ENCODE data around the gene GALNT2.

GRCh38 chr1:230153641-230154296 lies 86.7 kb downstream of the GALNT2 start:
- TF ChIP-seq EP300 (IDR thresholded peaks at IDR 0.05; ENCODE audit: borderline replicate concordance in 1 of 2, low read depth in 1 of 2, low read length in 1 of 2) (no peak), MXI1 (IDR thresholded peaks at IDR 0.05; ENCODE audit: low read depth, low read length) (no peak), CHD2 (IDR thresholded peaks at IDR 0.05; ENCODE audit: low read length, partially characterized antibody) (no peak), GABPA (IDR thresholded peaks at IDR 0.05; ENCODE audit: low read depth) (no peak), TAF1 (IDR thresholded peaks at IDR 0.05; ENCODE audit: borderline replicate concordance, low read depth, low read length) (no peak), RAD21 (IDR thresholded peaks at IDR 0.05; ENCODE audit: low read length) (no peak), RFX5 (IDR thresholded peaks at IDR 0.05; ENCODE audit: low read length) (no peak), SIN3A (IDR thresholded peaks at IDR 0.05; ENCODE audit: borderline replicate concordance, low read depth, low read length) (no peak), TEAD4 (IDR thresholded peaks at IDR 0.05; ENCODE audit: borderline replicate concordance, insufficient read depth) (no peak), POLR2AphosphoS5 (IDR thresholded peaks at IDR 0.05; ENCODE audit: low read depth, low read length) (no peak)
- TF ChIP-seq, protein P1, sequence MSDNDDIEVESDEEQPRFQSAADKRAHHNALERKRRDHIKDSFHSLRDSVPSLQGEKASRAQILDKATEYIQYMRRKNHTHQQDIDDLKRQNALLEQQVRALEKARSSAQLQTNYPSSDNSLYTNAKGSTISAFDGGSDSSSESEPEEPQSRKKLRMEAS (IDR thresholded peaks at IDR 0.05; ENCODE audit: low read depth), result no peak
- TF ChIP-seq, protein P2, sequence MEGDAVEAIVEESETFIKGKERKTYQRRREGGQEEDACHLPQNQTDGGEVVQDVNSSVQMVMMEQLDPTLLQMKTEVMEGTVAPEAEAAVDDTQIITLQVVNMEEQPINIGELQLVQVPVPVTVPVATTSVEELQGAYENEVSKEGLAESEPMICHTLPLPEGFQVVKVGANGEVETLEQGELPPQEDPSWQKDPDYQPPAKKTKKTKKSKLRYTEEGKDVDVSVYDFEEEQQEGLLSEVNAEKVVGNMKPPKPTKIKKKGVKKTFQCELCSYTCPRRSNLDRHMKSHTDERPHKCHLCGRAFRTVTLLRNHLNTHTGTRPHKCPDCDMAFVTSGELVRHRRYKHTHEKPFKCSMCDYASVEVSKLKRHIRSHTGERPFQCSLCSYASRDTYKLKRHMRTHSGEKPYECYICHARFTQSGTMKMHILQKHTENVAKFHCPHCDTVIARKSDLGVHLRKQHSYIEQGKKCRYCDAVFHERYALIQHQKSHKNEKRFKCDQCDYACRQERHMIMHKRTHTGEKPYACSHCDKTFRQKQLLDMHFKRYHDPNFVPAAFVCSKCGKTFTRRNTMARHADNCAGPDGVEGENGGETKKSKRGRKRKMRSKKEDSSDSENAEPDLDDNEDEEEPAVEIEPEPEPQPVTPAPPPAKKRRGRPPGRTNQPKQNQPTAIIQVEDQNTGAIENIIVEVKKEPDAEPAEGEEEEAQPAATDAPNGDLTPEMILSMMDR (IDR thresholded peaks at IDR 0.05), result no peak
- TF ChIP-seq, protein P3, sequence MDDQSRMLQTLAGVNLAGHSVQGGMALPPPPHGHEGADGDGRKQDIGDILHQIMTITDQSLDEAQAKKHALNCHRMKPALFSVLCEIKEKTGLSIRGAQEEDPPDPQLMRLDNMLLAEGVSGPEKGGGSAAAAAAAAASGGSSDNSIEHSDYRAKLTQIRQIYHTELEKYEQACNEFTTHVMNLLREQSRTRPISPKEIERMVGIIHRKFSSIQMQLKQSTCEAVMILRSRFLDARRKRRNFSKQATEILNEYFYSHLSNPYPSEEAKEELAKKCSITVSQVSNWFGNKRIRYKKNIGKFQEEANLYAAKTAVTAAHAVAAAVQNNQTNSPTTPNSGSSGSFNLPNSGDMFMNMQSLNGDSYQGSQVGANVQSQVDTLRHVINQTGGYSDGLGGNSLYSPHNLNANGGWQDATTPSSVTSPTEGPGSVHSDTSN (IDR thresholded peaks at IDR 0.05), result no peak
- TF ChIP-seq, protein P4, sequence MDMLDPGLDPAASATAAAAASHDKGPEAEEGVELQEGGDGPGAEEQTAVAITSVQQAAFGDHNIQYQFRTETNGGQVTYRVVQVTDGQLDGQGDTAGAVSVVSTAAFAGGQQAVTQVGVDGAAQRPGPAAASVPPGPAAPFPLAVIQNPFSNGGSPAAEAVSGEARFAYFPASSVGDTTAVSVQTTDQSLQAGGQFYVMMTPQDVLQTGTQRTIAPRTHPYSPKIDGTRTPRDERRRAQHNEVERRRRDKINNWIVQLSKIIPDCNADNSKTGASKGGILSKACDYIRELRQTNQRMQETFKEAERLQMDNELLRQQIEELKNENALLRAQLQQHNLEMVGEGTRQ (IDR thresholded peaks at IDR 0.05; ENCODE audit: borderline replicate concordance, low read depth, low read length), result no peak
